Measurements from ENCODE around the gene VCP. TPM values are rescaled to one million over a fixed set of nuclear protein-coding genes. Genes with fewer than 3 reads are reported as not detected.

The VCP gene
- polyA plus RNA-seq, 1 donor (not counting 4 experiments of a cell fraction or from before 2014, with no cell fraction given): 414 TPM

GRCh38 chr9:35106343-35106730, 33.9 kb upstream of the VCP start:
- dilution Hi-C loops (cut with MboI; ENCODE audit: extremely low pct_ligation_motif_present, low sequenced_read_pairs): no loop called here
- no peaks in the 10 kb centered on the region for H3K27me3 ChIP-seq (ENCODE audit: control insufficient read depth, extremely low read depth, insufficient read depth, low read length)
- H3K9me1 ChIP-seq (ENCODE audit: control insufficient read depth, extremely low read depth, insufficient read depth, low read length): no peaks in the 10 kb centered on the region
- no peak overlapping the region for H3K4me2 ChIP-seq (ENCODE audit: control insufficient read depth, extremely low read depth, insufficient read depth, low read depth, low read length)
- H4K20me1 ChIP-seq (ENCODE audit: control insufficient read depth, extremely low read depth, insufficient read depth, low read length): peaks cover 13% of the 10 kb centered on the region
- DNase-seq (ENCODE audit: low read depth, low spot score) (no peak), FAIRE-seq (no peak)
- no peak overlapping the region for H2AFZ ChIP-seq (ENCODE audit: control insufficient read depth, low read length)
- H3K9me3 ChIP-seq (ENCODE audit: control insufficient read depth, low read depth, low read length): no peaks in the 10 kb centered on the region
- H3K27ac ChIP-seq (ENCODE audit: control insufficient read depth, insufficient read depth, low read length): no peak overlapping the region
- no peak overlapping the region for H3K4me3 ChIP-seq (ENCODE audit: control insufficient read depth in 2 of 3, extremely low read depth in 1 of 3, insufficient read depth in 2 of 3, low read depth in 1 of 3, low read length in 3 of 3)
- H3K79me2 ChIP-seq (ENCODE audit: control insufficient read depth, insufficient read depth, low read length): peaks cover 47% of the 10 kb centered on the region
- peaks cover 39 to 44% of the 10 kb centered on the region in 2 experiments for H3K36me3 ChIP-seq (ENCODE audit: control insufficient read depth in 2 of 2, extremely low read depth in 1 of 2, insufficient read depth in 2 of 2, low read length in 2 of 2)
- peaks cover 28% of the 10 kb centered on the region for H3K4me1 ChIP-seq (ENCODE audit: control insufficient read depth, extremely low read depth, insufficient read depth, low read length)
- no peak overlapping the region for H3K9ac ChIP-seq (ENCODE audit: control insufficient read depth, extremely low read depth, insufficient read depth, low read length)
- no peak for TF ChIP-seq EZH2 (IDR thresholded peaks at IDR 0.05; ENCODE audit: low read length)
- no peak for TF ChIP-seq CTCF (optimal IDR thresholded peaks at IDR 0.05 in 1 of 3, IDR thresholded peaks at IDR 0.05 in 1 of 3, conservative IDR thresholded peaks at IDR 0.05 in 1 of 3; ENCODE audit: extremely low read depth in 1 of 3, insufficient read depth in 2 of 3, low read length in 3 of 3)

GRCh38 chr9:35105571-35106342, 33.3 kb upstream of the VCP start:
- Histone ChIP-seq H3K27me3 (ENCODE audit: control insufficient read depth, extremely low read depth, insufficient read depth, low read length) (no peaks in the 10 kb centered on the region), H3K4me3 (ENCODE audit: control insufficient read depth in 2 of 3, extremely low read depth in 1 of 3, insufficient read depth in 2 of 3, low read depth in 1 of 3, low read length in 3 of 3) (no peak overlapping the region), H3K4me2 (ENCODE audit: control insufficient read depth, extremely low read depth, insufficient read depth, low read depth, low read length) (no peak overlapping the region), H4K20me1 (ENCODE audit: control insufficient read depth, extremely low read depth, insufficient read depth, low read length) (peaks cover 13% of the 10 kb centered on the region), H3K9me1 (ENCODE audit: control insufficient read depth, extremely low read depth, insufficient read depth, low read length) (no peaks in the 10 kb centered on the region), H3K27ac (ENCODE audit: control insufficient read depth, insufficient read depth, low read length) (no peak overlapping the region), H3K79me2 (ENCODE audit: control insufficient read depth, insufficient read depth, low read length) (peaks cover 45% of the 10 kb centered on the region), H2AFZ (ENCODE audit: control insufficient read depth, low read length) (no peak overlapping the region), H3K9ac (ENCODE audit: control insufficient read depth, extremely low read depth, insufficient read depth, low read length) (no peak overlapping the region), H3K4me1 (ENCODE audit: control insufficient read depth, extremely low read depth, insufficient read depth, low read length) (peaks cover 27% of the 10 kb centered on the region), H3K9me3 (ENCODE audit: control insufficient read depth, low read depth, low read length) (no peaks in the 10 kb centered on the region), H3K36me3 (ENCODE audit: control insufficient read depth in 2 of 2, extremely low read depth in 1 of 2, insufficient read depth in 2 of 2, low read length in 2 of 2) (peaks cover 44 to 49% of the 10 kb centered on the region in 2 experiments)
- DNase-seq (ENCODE audit: low read depth, low spot score) (no peak), FAIRE-seq (no peak)
- TF ChIP-seq CTCF (optimal IDR thresholded peaks at IDR 0.05 in 1 of 3, IDR thresholded peaks at IDR 0.05 in 1 of 3, conservative IDR thresholded peaks at IDR 0.05 in 1 of 3; ENCODE audit: extremely low read depth in 1 of 3, insufficient read depth in 2 of 3, low read length in 3 of 3): no peak
- no peak for TF ChIP-seq EZH2 (IDR thresholded peaks at IDR 0.05; ENCODE audit: low read length)
- dilution Hi-C loops (cut with MboI; ENCODE audit: extremely low pct_ligation_motif_present, low sequenced_read_pairs): no loop called here
